Activated B cell treated with CpG ODN at 0.5 μM for 24 hours (primary cell): ENCODE data around the gene ZNF296. TPM values are rescaled to one million over a fixed set of nuclear protein-coding genes. Genes with fewer than 3 reads are reported as not detected.

Experiments used
- ATAC-seq: fragments of 200-7000 bp; cut with Tn5 transposase; one replicate; pipeline ENCODE4 v1.10.0; 2021; ENCODE audit warnings: low read depth, mild to moderate bottlenecking, moderate library complexity
- CTCF ChIA-PET: fragments of 350-600 bp; sonication (Branson Sonifier 250); formaldehyde crosslinking; loops from one replicate; lab custom pipeline; 2021; ENCODE audit warnings: antibody characterized with exemption; lab: Charles Lee
- POLR2A ChIA-PET: fragments of 350-600 bp; sonication (Branson Sonifier 250); formaldehyde crosslinking; loops from one replicate; lab custom pipeline; 2021; ENCODE audit warnings: antibody characterized with exemption; lab: Charles Lee
- DNase-seq: peaks from one replicate; pipeline ENCODE4 v3.0.0; 2022
- H3K27ac Mint-ChIP-seq: one replicate; pipeline ENCODE4 v1.8.0; 2020; ENCODE audit warnings: mixed read lengths
- H3K27me3 Mint-ChIP-seq: one replicate; pipeline ENCODE4 v1.8.0; 2021; ENCODE audit warnings: mixed read lengths
- H3K36me3 Mint-ChIP-seq: one replicate; pipeline ENCODE4 v1.8.0; 2021; ENCODE audit warnings: low read depth, mixed read lengths
- H3K4me1 Mint-ChIP-seq: one replicate; pipeline ENCODE4 v1.8.0; 2021; ENCODE audit warnings: mixed read lengths
- H3K4me3 Mint-ChIP-seq: one replicate; pipeline ENCODE4 v1.8.0; 2020; ENCODE audit warnings: mild to moderate bottlenecking, mixed read lengths
- H3K9me3 Mint-ChIP-seq: one replicate; pipeline ENCODE4 v1.8.0; 2020; ENCODE audit warnings: mixed read lengths
- intact Hi-C: fragments of 100-400 bp; cut with micrococcal nuclease; formaldehyde crosslinking; loops from one replicate; pipeline ENCODE4 v1.15.1; 2024
- total RNA-seq: library from RNA; stranded (reverse); gene quantifications from 2 replicates; pipeline ENCODE4 v1.2.3, GENCODE V29; 2022
- TF ChIP-seq, protein P1 (sequence below): fragments of 200-600 bp; IDR thresholded peaks from one replicate; pipeline ENCODE4 v1.8.0; 2022; ENCODE audit warnings: antibody characterized with exemption, mild to moderate bottlenecking

ZNF296 gene
- total RNA-seq, 1 donor from 2014 or later = 27.8 TPM

DNA sequence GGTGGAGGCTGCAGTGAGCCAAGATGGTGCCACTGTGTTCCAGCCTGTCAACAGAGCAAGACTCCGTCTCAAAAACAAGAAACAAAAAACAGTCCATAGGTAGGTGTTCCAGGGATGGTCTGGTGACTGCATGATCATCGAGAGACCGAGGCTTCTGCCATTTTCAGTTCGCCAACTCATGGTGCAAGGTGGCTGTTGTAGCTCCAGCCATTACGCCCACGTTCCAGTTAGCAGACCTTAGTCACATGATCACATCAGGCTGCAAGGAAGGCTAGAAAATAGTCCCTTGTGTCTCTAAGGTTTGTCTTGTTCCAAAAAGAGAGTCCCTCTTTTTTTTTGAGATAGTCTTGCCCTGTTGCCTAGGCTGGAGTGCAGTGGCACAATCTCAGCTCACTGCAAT lies 40.5 kb downstream of the ZNF296 start:
- intact Hi-C loops = loop anchor here (5.0 kb wide), 1 partner anchor 57 kb away; the partner anchor contains the start of gene PPP1R37
- Mint-ChIP-seq H3K27ac (no peak overlapping the region), H3K4me3 (no peak overlapping the region), H3K9me3 (no peaks in the 10 kb centered on the region), H3K27me3 (no peaks in the 10 kb centered on the region), H3K4me1 (peaks cover 22% of the 10 kb centered on the region), H3K36me3 (peaks cover 82% of the 10 kb centered on the region)
- ATAC-seq (no peak), DNase-seq (no peak)
- POLR2A ChIA-PET = interaction anchor here (1.2 to 1.5 kb wide), 2 partner anchors 19 to 34 kb away, joined by 3 to 4 read pairs; no protein-coding TSS in a partner anchor
- CTCF ChIA-PET = no interaction called here
- TF ChIP-seq, protein P1, sequence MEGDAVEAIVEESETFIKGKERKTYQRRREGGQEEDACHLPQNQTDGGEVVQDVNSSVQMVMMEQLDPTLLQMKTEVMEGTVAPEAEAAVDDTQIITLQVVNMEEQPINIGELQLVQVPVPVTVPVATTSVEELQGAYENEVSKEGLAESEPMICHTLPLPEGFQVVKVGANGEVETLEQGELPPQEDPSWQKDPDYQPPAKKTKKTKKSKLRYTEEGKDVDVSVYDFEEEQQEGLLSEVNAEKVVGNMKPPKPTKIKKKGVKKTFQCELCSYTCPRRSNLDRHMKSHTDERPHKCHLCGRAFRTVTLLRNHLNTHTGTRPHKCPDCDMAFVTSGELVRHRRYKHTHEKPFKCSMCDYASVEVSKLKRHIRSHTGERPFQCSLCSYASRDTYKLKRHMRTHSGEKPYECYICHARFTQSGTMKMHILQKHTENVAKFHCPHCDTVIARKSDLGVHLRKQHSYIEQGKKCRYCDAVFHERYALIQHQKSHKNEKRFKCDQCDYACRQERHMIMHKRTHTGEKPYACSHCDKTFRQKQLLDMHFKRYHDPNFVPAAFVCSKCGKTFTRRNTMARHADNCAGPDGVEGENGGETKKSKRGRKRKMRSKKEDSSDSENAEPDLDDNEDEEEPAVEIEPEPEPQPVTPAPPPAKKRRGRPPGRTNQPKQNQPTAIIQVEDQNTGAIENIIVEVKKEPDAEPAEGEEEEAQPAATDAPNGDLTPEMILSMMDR = no peak

- Mint-ChIP-seq H3K4me3 (no peak overlapping the region), H3K36me3 (peaks cover 86% of the 10 kb centered on the region), H3K4me1 (no peaks in the 10 kb centered on the region), H3K27ac (no peak overlapping the region), H3K9me3 (no peaks in the 10 kb centered on the region), H3K27me3 (no peaks in the 10 kb centered on the region)
- ChIA-PET POLR2A (interaction anchor here (0.5 to 1.9 kb wide), 3 partner anchors 30 to 773 kb away, joined by 3 to 6 read pairs (median 5); partner anchors contain the start of gene ZNF233), CTCF (no interaction called here)
- no peak for ATAC-seq
- intact Hi-C loops = no loop called here
- TF ChIP-seq, protein P1 = no peak
- no peak for DNase-seq
Measured at GRCh38 chr19:45032421-45032820, 43.9 kb downstream of the ZNF296 start.

DNA sequence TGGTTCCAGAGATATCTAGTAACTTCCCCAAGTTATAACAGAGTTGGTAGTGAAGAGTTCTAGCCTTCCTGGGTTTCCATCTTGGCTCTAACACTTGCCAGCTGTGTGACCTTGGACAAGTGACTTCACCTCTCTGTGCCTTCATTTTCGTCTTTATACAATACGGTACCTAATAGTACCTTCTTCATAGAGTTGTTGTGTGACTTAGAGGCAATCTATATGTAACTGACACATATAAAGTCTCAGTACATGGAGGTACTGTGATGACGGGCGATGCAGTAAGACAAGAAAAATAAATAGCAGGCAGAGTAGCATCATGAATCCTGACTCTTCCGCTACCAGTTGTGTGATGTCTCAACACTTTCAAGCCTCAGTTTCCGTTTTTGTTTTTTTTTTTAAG lies 45.5 kb downstream of the ZNF296 start:
- Mint-ChIP-seq H3K27ac (no peak overlapping the region), H3K4me1 (no peaks in the 10 kb centered on the region)
- CTCF ChIA-PET = no interaction called here

DNA sequence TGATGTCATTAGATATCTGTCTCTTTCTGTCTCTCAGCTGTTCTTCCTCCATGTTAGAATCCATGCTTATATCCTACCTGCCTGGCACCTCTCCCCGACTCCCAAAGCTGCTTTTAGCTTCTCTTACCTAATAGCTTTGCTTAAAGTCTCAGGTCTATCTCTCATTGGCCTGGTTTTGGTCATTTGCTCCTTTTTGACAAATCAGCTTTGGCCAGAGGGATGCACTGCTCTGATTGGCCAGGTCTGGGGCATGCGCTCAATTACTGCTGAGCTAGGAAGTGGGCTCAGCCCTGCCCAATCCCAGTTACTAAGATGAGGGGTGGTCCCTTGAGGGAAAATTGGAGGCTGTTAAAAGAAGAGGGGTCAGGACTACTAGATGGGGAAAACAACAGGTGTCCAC lies 48.9 kb downstream of the ZNF296 start:
- ATAC-seq = no peak
- CTCF ChIA-PET = interaction anchor here (0.9 kb wide), 1 partner anchor 32 kb away, joined by 4 read pairs; no protein-coding TSS in a partner anchor

More for the DNA sequence above, 45.5 kb downstream of the ZNF296 start:
- H3K27me3 Mint-ChIP-seq = no peaks in the 10 kb centered on the region
- H3K36me3 Mint-ChIP-seq = peaks cover 85% of the 10 kb centered on the region
- TF ChIP-seq, protein P1 = no peak
- ATAC-seq = no peak
- POLR2A ChIA-PET = no interaction called here
- no peak overlapping the region for H3K4me3 Mint-ChIP-seq
- DNase-seq = no peak
- intact Hi-C loops = no loop called here
- no peaks in the 10 kb centered on the region for H3K9me3 Mint-ChIP-seq

GRCh38 chr19:45025264-45025663 lies 51.0 kb downstream of the ZNF296 start:
- no peaks in the 10 kb centered on the region for H3K4me1 Mint-ChIP-seq
- no peak overlapping the region for H3K27ac Mint-ChIP-seq
- intact Hi-C loops = no loop called here
- no peak for ATAC-seq
- ChIA-PET CTCF (no interaction called here), POLR2A (no interaction called here)
- no peak overlapping the region for H3K4me3 Mint-ChIP-seq
- DNase-seq = no peak
- TF ChIP-seq, protein P1 = no peak
- no peaks in the 10 kb centered on the region for H3K9me3 Mint-ChIP-seq
- H3K27me3 Mint-ChIP-seq = no peaks in the 10 kb centered on the region
- H3K36me3 Mint-ChIP-seq = peaks cover 71% of the 10 kb centered on the region

More for the DNA sequence above, 48.9 kb downstream of the ZNF296 start:
- Mint-ChIP-seq H3K4me1 (no peaks in the 10 kb centered on the region), H3K27me3 (no peaks in the 10 kb centered on the region), H3K27ac (no peak overlapping the region), H3K36me3 (peaks cover 78% of the 10 kb centered on the region), H3K9me3 (no peaks in the 10 kb centered on the region), H3K4me3 (no peak overlapping the region)
- POLR2A ChIA-PET = interaction anchor here (0.5 to 1.2 kb wide), 3 partner anchors 12 to 38 kb away, joined by 3 read pairs; no protein-coding TSS in a partner anchor
- TF ChIP-seq, protein P1 = no peak
- intact Hi-C loops = no loop called here
- DNase-seq = no peak
